Glutamatergic neuron (in vitro differentiated cells): ENCODE measurements around the gene IFT25. TPM values are rescaled to one million over a fixed set of nuclear protein-coding genes. Genes with fewer than 3 reads are reported as not detected.

Experiments used
- DNase-seq: peaks from one replicate; pipeline ENCODE4 v3.0.0; 2022
- H3K27ac Mint-ChIP-seq: one replicate; pipeline ENCODE4 v1.8.0; 2020; ENCODE audit warnings: mild to moderate bottlenecking, mixed read lengths, inconsistent platforms; ENCODE audit not compliant: unreplicated experiment
- H3K27me3 Mint-ChIP-seq: one replicate; pipeline ENCODE4 v1.8.0; 2020; ENCODE audit warnings: mild to moderate bottlenecking, moderate library complexity, mixed read lengths, inconsistent platforms; ENCODE audit not compliant: unreplicated experiment
- H3K36me3 Mint-ChIP-seq: one replicate; pipeline ENCODE4 v1.8.0; 2020; ENCODE audit warnings: mild to moderate bottlenecking, mixed read lengths, inconsistent platforms; ENCODE audit not compliant: unreplicated experiment
- H3K4me1 Mint-ChIP-seq: one replicate; pipeline ENCODE4 v1.8.0; 2020; ENCODE audit warnings: mild to moderate bottlenecking, low read depth, mixed read lengths, inconsistent platforms; ENCODE audit not compliant: unreplicated experiment
- H3K4me3 Mint-ChIP-seq: one replicate; pipeline ENCODE4 v1.8.0; 2020; ENCODE audit warnings: mild to moderate bottlenecking, mixed read lengths, inconsistent platforms; ENCODE audit not compliant: unreplicated experiment
- H3K9me3 Mint-ChIP-seq: one replicate; pipeline ENCODE4 v1.8.0; 2020; ENCODE audit warnings: mild to moderate bottlenecking, moderate library complexity, mixed read lengths, inconsistent platforms; ENCODE audit not compliant: unreplicated experiment
- CTCF ChIP-seq: fragments of 200-600 bp; sonication (generic); IDR thresholded peaks from one replicate; pipeline ENCODE4 v1.5.0; 2021; ENCODE audit not compliant: partially characterized antibody, unreplicated experiment
- total RNA-seq: library from RNA; stranded (reverse); fragmentation: NEBNext Ultra II Directional; extraction: Animal tissue kit (Norgen Biotek cat#: 25700); gene quantifications from one replicate; pipeline ENCODE4 v1.2.1, GENCODE V29; 2021; ENCODE audit not compliant: unreplicated experiment

The IFT25 gene
- total RNA-seq, 1 donor from 2014 or later = 11.3 TPM

GRCh38 chr1:53893999-53894636 lies 51.4 kb downstream of the IFT25 start, which contains the start of gene DIO1:
DIO1 (plus strand) TSS chr1:53894187; CDS start chr1:53894211, 24 bp downstream.
- no peak for TF ChIP-seq CTCF
- no peaks in the 10 kb centered on the region for H3K36me3 Mint-ChIP-seq
- peaks cover 2% of the 10 kb centered on the region for H3K27me3 Mint-ChIP-seq
- DNase-seq = no peak
- no peak within 1 kb of the TSS for H3K27ac Mint-ChIP-seq
- peaks cover 3% of the 10 kb centered on the region for H3K4me1 Mint-ChIP-seq
- peaks cover 2% of the 10 kb centered on the region for H3K9me3 Mint-ChIP-seq
- no peak within 1 kb of the TSS for H3K4me3 Mint-ChIP-seq

DNA sequence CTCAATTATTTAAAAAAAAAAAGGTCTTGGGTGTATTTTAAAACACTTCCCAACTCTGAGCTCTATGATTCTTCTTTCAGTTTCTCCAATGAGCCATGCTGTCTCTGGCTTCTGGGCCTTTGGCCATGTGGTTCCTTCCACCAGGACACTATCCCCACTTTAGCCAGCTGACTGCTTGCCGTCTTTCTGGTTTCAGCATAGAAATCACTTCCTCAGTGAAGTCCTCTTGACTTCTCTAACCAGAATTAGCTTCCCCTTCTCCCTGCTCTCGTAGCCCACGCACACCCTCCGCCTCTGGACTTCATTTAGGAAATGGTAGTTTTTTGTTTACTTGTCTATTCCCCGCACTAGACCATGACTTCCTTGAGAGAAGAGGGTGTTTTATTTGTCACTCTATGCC lies 52.6 kb downstream of the IFT25 start:
- H3K4me1 Mint-ChIP-seq = peaks cover 3% of the 10 kb centered on the region

DNA sequence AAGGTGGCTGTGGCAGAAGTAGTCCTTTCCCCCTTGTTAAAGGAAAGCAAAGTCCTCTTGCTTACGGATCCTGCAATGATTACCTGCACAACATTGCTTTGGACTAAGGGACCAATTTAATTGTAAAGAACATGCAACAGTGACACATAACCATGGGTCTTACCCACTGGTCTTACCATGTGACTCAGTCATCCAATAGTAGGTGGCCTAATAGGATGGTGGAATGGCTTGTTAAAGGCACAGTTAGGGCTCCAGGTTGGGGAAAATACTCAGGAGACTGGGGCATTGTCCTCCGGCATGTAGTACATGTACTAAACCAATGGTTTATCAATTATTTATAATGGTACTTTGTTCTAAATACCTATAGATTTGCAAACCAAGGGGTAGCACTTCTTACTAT lies 53.8 kb downstream of the IFT25 start:
- Mint-ChIP-seq H3K36me3 (no peaks in the 10 kb centered on the region), H3K4me1 (peaks cover 3% of the 10 kb centered on the region), H3K27ac (no peak overlapping the region), H3K4me3 (no peak overlapping the region), H3K9me3 (peaks cover 3% of the 10 kb centered on the region), H3K27me3 (no peaks in the 10 kb centered on the region)
- no peak for TF ChIP-seq CTCF
- no peak for DNase-seq

More for the DNA sequence above, 52.6 kb downstream of the IFT25 start:
- no peak overlapping the region for H3K27ac Mint-ChIP-seq
- H3K27me3 Mint-ChIP-seq = no peaks in the 10 kb centered on the region
- DNase-seq = no peak
- TF ChIP-seq CTCF = no peak
- peaks cover 3% of the 10 kb centered on the region for H3K9me3 Mint-ChIP-seq
- no peak overlapping the region for H3K4me3 Mint-ChIP-seq
- H3K36me3 Mint-ChIP-seq = no peaks in the 10 kb centered on the region

- H3K4me3 Mint-ChIP-seq = no peak overlapping the region
- H3K36me3 Mint-ChIP-seq = no peaks in the 10 kb centered on the region
- no peak overlapping the region for H3K27ac Mint-ChIP-seq
Measured at GRCh38 chr1:53891018-53891417, 54.5 kb downstream of the IFT25 start.

More at GRCh38 chr1:53891018-53891417, 54.5 kb downstream of the IFT25 start:
- DNase-seq = no peak
- Mint-ChIP-seq H3K9me3 (peaks cover 3% of the 10 kb centered on the region), H3K27me3 (no peaks in the 10 kb centered on the region), H3K4me1 (peaks cover 3% of the 10 kb centered on the region)
- no peak for TF ChIP-seq CTCF
